Urinary bladder (tissue), 4 donors: Measurements from ENCODE around the gene PIK3CD. TPM values are rescaled to one million over a fixed set of nuclear protein-coding genes. Genes with fewer than 3 reads are reported as not detected.
"Not testable (repeated sequence)": the region's sequence is repeated elsewhere in the genome, so short reads cannot be mapped to it uniquely, and the experiment has no call there.

Experiments used
- DNase-seq: peaks from one replicate; pipeline ENCODE4 v3.0.0-alpha.2; 2015; ENCODE audit errors: extremely low spot score
- H3K27ac ChIP-seq: one replicate; pipeline ENCODE4 v1.5.1; 2013; ENCODE audit warnings: low read depth, mild to moderate bottlenecking, moderate library complexity
- H3K36me3 ChIP-seq: one replicate; pipeline ENCODE4 v1.6.1; 2013; ENCODE audit warnings: mild to moderate bottlenecking, moderate library complexity; ENCODE audit not compliant: insufficient read depth
- H3K4me1 ChIP-seq: one replicate; pipeline ENCODE4 v1.6.1; 2013; ENCODE audit warnings: mild to moderate bottlenecking, moderate library complexity; ENCODE audit not compliant: insufficient read depth
- H3K4me3 ChIP-seq: one replicate; pipeline ENCODE4 v1.5.1; 2013; ENCODE audit warnings: low read depth, low read length
- WGBS: extraction: QIAGEN DNeasy Blood & Tissue Kit; methylation state at CpG from one replicate; pipeline ENCODE4 v1.1.7; 2013; 5-methylcytosine and 5-hydroxymethylcytosine counted together
- polyA plus RNA-seq: library from polyadenylated mRNA; stranded (reverse); fragments of 200-250 nt; gene quantifications from one replicate; pipeline ENCODE4 v1.2.3, GENCODE V29; 2013
- total RNA-seq: library from RNA; depleted of rRNA; stranded (reverse); fragments of >200 nt; gene quantifications from one replicate; pipeline ENCODE4 v1.2.3, GENCODE V29; 2014
- donor health status: healthy with polysubstance abuse.
- donor health status: healthy.

Gene PIK3CD
- total and polyA plus RNA-seq, 2 donors: 3.8 to 5.5 TPM

DNA sequence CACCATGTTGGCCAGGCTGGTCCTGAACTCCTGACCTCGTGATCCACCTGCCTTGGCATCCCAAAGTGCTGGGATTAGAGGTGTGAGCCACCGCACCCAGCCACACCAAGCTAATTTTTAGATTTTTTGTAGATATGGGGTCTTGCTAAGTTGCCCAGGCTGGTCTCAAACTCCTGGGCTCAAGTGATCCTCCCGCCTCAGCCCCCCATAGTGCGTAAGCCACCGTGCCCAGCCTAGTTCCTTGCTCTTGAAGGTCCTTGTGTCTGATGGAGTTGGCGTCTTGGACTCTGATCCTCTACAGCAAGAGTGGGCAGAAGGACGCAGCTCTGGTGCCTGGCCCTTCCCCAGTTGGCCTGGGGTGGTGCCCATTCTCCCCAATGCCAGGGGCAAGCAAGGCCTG is 24.6 kb downstream of the PIK3CD start:
- DNase-seq, H3K4me3 ChIP-seq, H3K4me1 ChIP-seq, H3K27ac ChIP-seq, H3K36me3 ChIP-seq: not testable (repeated sequence)
- 95% methylated on average over 7 of the region's 7 CpGs for WGBS

DNA sequence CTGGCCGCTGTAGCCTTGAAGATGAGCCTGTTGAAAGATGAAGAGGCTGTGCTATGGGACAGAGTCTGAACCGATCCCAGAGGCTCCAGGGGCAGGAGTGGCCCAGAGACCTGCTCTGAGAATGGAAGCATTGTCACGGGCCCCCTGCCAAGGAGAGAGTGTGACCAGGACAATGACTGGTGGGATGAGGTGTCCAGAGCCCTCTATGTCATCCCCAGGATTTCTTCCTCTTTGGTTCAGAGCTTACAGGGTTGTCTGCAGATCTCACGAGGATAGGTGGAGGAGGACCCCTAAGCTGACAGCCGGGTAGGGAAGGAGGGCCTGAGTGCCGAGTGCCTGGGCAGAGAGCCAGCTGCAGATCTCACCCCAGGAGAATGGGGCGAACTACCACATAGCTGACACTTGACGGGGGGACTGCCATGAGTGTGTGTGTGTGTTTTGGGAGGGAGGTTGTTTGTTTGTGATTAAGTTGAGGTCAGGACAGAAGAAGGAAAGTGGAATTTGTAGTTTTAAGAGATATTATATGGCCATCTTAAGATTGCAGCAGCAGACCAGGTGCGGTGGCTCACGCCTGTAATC is 25.4 kb downstream of the PIK3CD start:
- H3K27ac ChIP-seq: no peak overlapping the region
- no peak overlapping the region for H3K4me3 ChIP-seq
- no peaks in the 10 kb centered on the region for H3K36me3 ChIP-seq
- H3K4me1 ChIP-seq: no peaks in the 10 kb centered on the region
- no peak for DNase-seq
- whole genome bisulfite sequencing: 53% methylated on average over 10 of the region's 10 CpGs

DNA sequence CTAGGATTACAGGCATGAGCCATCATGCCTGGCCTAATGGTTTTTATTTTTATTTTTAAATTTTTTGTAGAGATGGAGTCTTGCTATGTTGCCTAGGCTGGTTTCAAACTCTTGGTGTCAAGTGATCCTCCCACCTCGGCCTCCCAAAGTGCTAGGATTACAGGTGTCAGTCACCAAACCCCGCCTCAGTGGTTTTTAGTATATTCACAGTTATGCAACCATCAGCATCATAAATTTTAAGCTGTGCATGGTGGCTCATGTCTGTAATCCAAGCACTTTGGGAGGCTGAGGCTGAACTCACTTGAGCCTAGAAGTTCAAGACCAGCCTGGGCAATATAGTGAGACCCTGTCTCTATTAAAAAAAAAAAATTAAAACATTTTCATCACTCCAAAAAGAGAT is 28.6 kb downstream of the PIK3CD start:
- Histone ChIP-seq H3K36me3 (no peaks in the 10 kb centered on the region), H3K4me1 (no peaks in the 10 kb centered on the region), H3K4me3 (no peak overlapping the region), H3K27ac (no peak overlapping the region)
- DNase-seq: no peak
- WGBS: 90% methylated on average over 2 of the region's 2 CpGs

DNA sequence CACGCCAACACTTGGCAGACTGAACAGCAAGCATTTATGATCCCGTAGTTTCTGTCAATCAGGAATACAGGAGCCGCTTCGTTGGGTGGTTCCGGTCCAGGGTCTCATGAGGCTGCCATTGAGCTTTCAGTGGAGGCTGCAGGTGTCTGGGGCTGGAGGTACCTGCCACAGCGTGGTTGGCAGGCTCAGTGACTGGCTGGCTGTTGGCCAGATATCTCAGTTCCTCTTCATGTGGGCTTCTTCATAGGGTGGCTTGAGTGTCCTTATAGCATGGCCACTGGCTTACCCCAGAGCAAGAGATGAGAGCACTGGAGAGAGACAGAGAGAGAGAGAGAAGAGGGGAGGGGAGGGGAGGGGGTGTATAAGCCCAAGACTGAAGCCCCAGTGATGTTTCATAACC is 29.3 kb downstream of the PIK3CD start:
- Histone ChIP-seq H3K4me3 (no peak overlapping the region), H3K27ac (no peak overlapping the region), H3K4me1 (no peaks in the 10 kb centered on the region), H3K36me3 (no peaks in the 10 kb centered on the region)
- WGBS: 94% methylated on average over 6 of the region's 6 CpGs
- DNase-seq: no peak

DNA sequence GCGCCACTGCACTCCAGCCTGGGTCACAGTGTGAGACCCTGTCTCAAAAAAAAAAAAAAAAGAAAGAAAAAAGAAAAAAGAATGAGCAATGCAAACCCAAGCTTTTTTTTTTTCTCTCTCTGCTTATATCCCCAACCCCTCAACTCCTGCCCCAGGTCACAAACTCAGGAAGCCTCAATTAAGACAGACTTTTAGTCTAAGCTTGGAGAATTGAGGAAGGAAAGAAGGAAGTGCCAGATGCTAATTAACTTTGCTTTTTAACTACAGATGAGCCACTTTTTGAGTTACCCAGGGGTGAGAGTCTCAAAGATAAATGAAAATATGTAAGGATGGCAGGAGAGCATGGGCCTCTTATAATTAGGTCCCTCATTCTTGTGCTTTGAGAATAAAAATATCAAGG is 33.3 kb downstream of the PIK3CD start:
- DNase-seq: no peak
- 100% methylated on average over 1 of the region's 1 CpG for WGBS

DNA sequence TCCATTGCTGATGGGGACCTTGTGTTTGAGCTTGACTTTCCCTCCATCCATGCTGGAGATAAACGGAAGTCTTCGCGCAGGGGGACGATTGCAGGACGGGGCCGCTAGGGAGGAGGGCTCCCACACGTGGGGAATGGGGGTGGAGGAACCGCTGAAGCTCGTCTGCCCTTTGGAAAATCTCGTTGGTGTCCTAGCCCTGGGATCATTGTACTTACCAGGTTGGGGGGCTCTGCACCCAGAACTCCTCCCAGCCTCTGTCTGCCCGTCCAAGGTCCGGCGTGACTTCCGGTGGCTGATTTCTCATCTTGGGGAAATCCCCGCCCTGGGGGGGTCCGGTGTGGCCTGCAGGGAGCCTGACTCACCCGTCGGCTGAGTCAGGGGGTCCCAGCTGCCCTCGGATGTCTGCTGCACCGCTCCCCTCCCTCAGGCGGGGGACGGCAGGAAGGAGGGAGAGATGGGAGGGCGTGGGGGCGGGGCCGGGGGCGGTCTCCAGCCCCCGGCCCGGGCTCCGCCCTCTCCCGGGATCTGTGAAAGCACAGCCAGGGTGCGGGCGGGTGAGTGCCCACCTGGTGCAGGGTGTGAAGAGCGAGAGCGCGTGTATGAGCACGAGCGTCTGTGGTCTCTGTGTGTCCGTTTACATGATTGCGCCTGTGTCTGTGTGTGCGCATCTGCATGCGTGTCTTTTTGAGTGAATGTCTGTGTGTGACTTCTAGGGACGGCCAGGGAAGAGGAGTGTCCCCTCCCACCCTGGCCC is 35.8 kb downstream of the PIK3CD start:
- H3K4me3 ChIP-seq: peak overlapping the region; percentile 50
- peak; percentile 7 for DNase-seq
- peaks cover 2% of the 10 kb centered on the region for H3K4me1 ChIP-seq
- no peak overlapping the region for H3K27ac ChIP-seq
- under 1% methylated on average over 42 of the region's 42 CpGs for WGBS
- H3K36me3 ChIP-seq: no peaks in the 10 kb centered on the region

More for the DNA sequence above, 33.3 kb downstream of the PIK3CD start:
- H3K4me1 ChIP-seq: peaks cover 2% of the 10 kb centered on the region
- H3K36me3 ChIP-seq: no peaks in the 10 kb centered on the region
- no peak overlapping the region for H3K4me3 ChIP-seq
- no peak overlapping the region for H3K27ac ChIP-seq

DNA sequence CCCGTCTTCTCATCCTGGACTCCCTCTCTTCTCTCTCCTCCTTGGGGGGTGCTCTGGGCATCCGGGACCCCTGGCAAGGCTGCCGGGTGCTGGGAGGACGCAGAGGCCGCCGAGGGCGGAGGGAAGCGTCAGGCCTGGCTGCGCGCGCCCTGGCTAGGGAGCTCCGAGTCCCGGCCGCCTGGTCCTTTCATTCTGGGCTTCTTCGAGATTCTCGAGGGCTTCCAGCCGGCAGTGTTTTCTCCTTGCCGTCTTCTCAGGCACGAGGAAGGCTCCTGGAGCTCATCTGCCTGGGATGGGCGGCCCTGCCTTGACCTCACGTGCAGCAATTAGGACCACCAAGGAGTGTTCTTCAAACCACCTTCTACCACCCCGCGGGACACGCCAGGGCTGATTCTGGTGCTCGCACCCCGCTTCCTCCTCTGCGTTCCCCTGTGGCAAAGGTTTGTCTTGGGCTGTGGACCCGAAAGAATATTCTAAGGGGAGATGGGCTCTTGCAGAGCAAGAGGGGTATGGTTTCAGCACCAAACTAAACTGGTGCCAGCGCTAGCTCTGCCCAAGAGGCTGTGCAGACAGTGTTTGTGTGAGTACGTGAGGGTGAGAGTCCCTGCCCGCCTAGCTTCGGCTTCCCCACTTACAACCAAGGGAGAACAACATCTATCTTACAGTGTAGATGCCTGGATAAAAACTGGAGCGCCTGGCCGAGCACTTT is 36.5 kb downstream of the PIK3CD start:
- Histone ChIP-seq H3K36me3 (no peaks in the 10 kb centered on the region), H3K4me3 (peak overlapping the region; percentile 50), H3K4me1 (peaks cover 2% of the 10 kb centered on the region), H3K27ac (no peak overlapping the region)
- DNase-seq: no peak
- 7% methylated on average over 34 of the region's 34 CpGs for WGBS

DNA sequence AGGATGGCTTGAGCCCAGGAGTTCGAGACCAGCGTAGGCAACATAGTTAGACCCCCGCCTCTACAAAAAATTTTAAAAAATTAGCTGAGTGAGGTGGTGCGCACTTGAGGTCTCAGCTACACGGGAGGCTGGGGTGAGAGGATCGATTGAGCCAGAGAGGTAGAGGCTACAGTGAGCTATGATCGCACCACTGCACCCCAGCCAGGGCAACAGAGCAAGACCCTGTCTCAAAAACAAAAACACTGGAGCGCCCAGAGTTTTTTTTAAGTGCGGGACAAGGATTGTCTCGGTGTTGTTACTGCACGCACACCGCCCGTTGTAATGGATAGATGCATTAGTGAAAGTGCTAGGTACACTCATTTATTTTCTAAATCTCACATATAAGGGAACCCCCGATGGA is 37.1 kb downstream of the PIK3CD start:
- Histone ChIP-seq H3K4me3 (peak overlapping the region; percentile 90), H3K36me3 (no peaks in the 10 kb centered on the region), H3K4me1 (peaks cover 2% of the 10 kb centered on the region), H3K27ac (no peak overlapping the region)
- WGBS: 57% methylated on average over 14 of the region's 14 CpGs
- no peak for DNase-seq

DNA sequence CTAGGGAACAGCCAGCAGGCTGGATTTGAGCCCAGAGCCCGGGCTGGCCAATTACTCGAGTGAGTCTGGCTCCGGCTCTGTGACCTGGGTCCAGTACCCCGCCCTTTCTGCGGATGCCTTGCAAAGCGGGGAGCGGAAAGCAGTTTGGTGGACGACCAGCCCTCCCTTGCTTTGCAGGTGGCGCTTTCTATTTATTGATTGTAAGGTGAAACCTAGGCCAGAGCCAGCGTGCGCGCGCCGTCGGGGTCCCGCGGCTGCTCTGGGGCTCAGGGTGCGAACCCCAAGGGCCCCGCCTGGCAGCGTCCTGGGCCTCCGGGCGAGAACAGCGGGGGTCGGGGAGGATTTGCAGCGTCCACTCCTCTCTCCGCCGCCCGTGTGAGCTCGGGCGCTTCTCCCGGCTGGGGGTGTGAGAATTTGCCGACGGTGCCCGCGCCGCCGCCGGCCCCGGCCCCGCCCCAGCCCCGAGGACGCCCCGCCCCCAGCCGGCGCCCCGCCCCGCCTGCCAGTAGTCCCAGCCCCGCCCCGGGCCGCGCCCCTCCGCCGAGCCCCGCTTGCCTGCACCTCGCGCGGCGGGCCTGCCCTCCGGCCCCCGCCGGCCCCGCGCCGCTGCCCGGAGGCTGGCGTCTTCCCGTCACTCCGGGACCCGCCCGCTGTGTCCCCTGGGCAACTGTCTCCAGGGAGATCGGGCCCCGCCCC is 37.6 kb downstream of the PIK3CD start:
- Histone ChIP-seq H3K36me3 (no peaks in the 10 kb centered on the region), H3K4me1 (peaks cover 2% of the 10 kb centered on the region), H3K27ac (no peak overlapping the region), H3K4me3 (peak overlapping the region; percentile 90)
- 1% methylated on average over 72 of the region's 72 CpGs for WGBS
- DNase-seq: no peak

DNA sequence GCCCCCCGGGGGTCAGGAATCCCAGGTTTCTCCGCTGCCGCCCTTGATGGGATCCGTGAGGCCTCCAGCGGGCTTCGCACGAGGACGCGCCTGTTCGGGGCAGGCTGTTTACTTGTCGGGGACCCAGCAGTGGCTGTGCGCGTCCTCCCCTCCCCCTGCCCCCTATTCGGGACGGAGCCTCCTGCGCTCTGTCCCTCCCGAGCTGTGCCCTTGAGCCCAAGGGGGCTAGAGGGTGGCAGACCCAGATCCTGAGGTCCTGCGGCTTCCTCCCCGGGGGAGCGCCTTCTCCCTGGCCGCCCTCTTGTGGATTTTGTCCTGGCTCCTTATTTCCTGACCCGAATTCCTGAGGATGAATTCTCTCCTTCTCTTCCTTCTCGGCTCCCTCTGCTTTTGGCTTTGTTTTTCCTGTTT is 38.4 kb downstream of the PIK3CD start:
- H3K27ac ChIP-seq: peak overlapping the region; percentile 43

DNA sequence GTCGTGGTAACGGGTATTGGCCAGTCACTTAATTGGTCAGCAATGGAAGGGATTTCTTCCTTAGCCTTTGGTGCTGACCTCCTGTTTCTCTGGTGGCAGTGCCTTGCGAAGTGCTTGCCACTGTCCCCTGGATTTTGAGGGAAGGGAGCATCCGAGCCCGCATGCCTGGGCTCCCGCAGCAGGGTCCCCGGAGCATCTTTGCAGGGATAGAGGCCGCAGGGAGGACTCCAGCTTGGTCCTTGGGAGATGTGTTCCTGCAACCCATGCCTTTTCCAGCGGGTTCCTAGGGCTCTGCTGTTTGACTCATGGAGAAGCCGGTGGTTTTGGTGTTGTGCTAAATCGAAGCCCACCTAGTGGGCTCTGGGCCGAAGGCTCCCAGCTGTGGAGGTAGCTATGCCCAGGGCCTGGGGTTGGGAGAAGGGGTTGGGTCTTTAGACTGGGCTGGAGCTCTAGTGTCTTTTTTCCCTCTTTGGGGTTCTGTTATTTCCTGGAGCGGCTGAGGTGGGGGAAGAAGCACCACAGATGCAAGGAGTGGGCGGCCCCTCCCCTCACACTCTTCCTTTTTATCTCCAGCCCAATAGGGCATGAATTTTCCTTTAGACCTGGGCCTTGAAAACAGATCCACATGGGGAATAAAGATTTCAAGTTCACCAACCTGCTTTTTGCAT is 39.0 kb downstream of the PIK3CD start:
- DNase-seq: no peak
- no peaks in the 10 kb centered on the region for H3K36me3 ChIP-seq
- H3K27ac ChIP-seq: no peak overlapping the region
- H3K4me1 ChIP-seq: peaks cover 2% of the 10 kb centered on the region
- H3K4me3 ChIP-seq: no peak overlapping the region
- 70% methylated on average over 14 of the region's 14 CpGs for WGBS

More for the DNA sequence above, 38.4 kb downstream of the PIK3CD start:
- Histone ChIP-seq H3K36me3 (no peaks in the 10 kb centered on the region), H3K4me3 (peak overlapping the region; percentile 90), H3K4me1 (peaks cover 2% of the 10 kb centered on the region)
- DNase-seq: no peak
- WGBS: 15% methylated on average over 23 of the region's 23 CpGs

DNA sequence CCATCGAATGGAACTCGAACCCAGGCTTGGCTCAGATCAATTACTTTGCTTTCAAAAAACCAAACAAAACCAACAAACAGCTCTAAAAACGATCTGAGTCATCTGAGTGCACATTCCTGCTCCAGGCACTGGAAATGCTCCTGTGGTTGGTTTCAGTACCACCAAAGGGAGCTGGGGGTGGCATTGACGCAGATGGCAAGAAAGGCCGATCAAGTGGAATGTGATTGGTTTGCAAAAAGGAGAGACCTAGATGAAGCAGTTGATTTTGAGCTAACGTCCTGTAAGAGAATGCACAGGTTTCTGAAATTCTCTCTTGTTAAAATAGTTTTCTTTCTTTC is 39.5 kb downstream of the PIK3CD start:
- H3K27ac ChIP-seq: no peak overlapping the region
- 84% methylated on average over 6 of the region's 6 CpGs for WGBS
- H3K4me3 ChIP-seq: no peak overlapping the region
- H3K36me3 ChIP-seq: no peaks in the 10 kb centered on the region
- H3K4me1 ChIP-seq: peaks cover 2% of the 10 kb centered on the region
- no peak for DNase-seq

DNA sequence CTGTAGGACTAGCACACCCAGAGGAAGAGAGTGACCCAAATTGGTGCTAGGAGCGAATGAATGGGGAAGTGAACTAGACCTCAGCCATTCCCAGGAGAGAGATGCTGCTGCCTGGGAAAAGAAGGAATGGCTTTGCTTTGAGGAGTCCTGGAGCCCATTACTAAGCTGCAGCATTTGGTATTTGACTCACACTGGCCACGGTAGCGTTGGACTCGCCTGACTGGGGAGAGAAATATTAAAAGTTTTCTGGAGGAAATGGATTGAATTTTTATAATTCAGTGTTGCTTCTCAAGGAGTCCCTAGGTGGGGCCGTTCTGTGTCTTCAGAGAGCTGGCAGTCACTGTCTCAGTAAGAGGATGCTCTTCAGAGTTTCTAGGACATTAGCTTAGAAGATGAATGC is 40.2 kb downstream of the PIK3CD start:
- peaks cover 2% of the 10 kb centered on the region for H3K4me1 ChIP-seq
- H3K27ac ChIP-seq: no peak overlapping the region
- no peak for DNase-seq
- H3K4me3 ChIP-seq: no peak overlapping the region
- 78% methylated on average over 5 of the region's 5 CpGs for WGBS
- no peaks in the 10 kb centered on the region for H3K36me3 ChIP-seq
